HG03354 (cell line): ENCODE results near the gene HERC5.
"Not testable (repeated sequence)": the region's sequence is repeated elsewhere in the genome, so short reads cannot be mapped to it uniquely, and the experiment has no call there.

Experiments
- ATAC-seq: cut with Tn5 transposase; IDR thresholded peaks from one replicate; pipeline ENCODE4 v1.9.1; 2021; ENCODE audit warnings: mild to moderate bottlenecking; ENCODE audit not compliant: unreplicated experiment, poor library complexity, severe bottlenecking

Gene HERC5

DNA sequence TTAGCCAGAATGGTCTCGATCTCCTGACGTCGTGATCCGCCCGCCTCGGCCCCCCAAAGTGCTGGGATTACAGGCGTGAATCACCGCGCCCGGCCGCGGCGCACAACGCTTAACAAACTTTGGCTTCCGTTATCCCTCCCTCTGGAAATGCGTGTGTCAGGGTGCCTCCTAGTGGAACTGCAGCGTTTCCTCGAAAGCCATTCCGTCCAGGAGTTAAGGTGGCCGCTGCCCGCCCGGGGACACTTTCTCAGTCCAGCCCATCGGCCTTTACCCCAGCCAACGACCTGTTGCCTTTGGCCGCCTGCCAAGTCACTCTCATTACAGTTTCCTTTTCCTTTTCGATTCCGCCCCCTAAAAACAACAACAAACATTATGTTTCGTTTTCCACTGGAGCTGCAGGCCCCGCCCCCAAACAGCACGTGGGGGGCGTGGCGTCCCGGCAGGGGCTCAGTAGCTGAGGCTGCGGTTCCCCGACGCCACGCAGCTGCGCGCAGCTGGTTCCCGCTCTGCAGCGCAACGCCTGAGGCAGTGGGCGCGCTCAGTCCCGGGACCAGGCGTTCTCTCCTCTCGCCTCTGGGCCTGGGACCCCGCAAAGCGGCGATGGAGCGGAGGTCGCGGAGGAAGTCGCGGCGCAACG lies at the start of gene HERC5:
TSS of gene HERC5 (plus strand) at position 450 of the 637 bp plus-strand sequence. CDS start at position 601, 151 bp downstream.
- ATAC-seq: peak; percentile 92

DNA sequence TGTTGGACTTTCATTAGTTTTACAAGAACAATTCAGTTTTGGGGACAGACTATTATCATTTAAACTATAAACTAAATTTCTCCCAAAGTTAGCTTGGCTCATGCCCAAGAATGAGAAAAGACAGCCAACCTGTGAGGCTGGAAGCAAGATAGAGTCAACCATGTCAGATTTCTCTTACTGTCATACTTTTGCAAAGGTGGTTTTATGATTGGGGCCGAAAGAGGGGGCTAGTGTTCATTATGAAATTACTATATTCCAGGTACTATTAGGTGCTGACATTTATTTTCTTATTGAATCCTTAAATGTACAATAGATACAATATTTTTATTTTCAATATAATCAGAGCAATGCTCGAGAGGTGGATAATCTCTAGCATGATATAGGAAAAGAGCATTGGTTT lies 47.7 kb upstream of the HERC5 start:
- no peak for ATAC-seq

DNA sequence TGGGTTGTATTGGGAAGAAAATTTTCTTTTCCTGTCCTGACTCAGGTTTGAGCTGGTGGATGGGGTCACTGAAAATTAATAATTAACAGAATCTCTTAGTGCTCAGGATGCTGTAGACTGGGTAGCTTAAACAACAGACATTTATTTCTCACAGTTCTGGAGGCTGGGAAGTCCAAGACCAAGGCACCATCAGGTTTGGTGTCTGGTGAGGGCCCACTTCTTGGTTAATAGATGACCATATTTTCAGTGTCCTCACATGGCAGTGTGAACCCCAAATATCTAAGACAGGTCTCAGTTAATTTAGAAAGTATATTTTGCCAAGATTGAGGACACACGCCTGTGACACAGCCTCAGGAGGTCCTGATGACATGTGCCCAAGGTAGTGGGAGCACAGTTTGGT lies 47.1 kb upstream of the HERC5 start:
- ATAC-seq: no peak

DNA sequence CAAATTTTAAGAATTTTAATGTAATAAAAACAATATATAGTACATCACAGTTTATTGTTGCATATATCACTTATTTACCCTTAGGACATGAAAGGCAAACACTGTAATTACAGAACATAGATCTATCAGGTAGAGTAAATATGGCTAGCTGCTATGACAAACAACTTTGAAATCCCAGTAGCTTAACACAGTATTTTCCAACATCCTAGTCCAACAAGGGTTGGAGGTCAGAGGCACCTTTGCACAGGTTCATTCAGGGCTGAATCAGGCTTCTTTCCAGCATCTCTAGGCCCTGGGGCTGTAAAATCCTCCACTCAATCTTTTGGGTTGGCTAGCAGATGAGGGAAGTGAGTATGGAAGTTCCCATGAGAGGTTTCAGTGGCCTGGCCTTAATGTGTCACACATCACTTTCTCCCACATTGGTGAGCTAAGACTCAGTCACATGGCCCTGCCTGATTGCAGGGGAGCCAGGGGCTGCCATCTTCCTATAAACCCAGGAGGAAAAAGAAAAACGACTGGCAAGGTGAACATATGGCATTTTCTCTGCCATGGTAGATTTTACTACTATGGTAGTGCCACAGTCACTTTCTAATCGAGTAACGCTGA lies 45.3 kb upstream of the HERC5 start:
- no peak for ATAC-seq

DNA sequence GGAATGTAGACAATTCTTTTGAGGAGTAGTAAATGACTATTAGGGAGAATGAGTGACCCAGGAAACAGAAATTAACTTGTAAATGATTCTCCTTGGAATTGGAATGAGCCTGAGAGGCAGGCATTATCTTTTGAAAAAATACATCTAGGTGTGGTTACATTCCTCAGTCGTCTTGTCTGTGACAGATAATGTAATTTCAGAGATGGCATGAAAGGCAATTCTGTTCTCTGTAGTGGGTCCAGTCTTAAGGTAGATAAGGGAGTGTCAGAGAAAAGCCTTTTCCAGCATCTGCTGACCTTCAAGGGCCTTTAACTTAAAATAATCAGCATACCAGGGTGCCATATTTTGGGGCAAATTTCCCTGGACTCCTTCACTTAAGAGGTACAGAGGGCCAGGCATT lies 43.1 kb upstream of the HERC5 start:
- no peak for ATAC-seq

- ATAC-seq: no peak
Measured at GRCh38 chr4:88414755-88415154, 42.2 kb upstream of the HERC5 start.

- no peak for ATAC-seq
Measured at GRCh38 chr4:88415982-88416381, 40.9 kb upstream of the HERC5 start.

- ATAC-seq: no peak
Measured at GRCh38 chr4:88418411-88418810, 38.5 kb upstream of the HERC5 start.

- ATAC-seq: no peak
Measured at GRCh38 chr4:88419874-88420273, 37.0 kb upstream of the HERC5 start.

DNA sequence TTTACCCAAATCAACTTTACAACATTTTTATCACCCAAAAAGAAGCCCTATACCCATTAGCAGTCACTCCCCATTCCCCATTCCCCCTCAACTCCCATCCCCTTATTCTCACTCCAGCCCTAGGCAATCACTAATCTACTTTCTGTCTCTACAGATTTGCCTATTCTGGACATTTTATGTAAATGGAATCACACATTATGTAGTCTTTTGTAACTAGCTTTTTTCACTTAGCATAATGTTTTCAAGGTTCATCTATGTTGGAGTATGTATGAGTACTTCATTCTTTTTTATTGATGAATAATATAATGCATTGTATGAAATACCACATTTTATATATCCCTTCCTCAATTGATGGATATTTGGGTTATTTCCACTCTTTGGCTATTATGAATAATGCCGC lies 36.1 kb upstream of the HERC5 start:
- ATAC-seq: no peak

- no peak for ATAC-seq
Measured at GRCh38 chr4:88422403-88422802, 34.5 kb upstream of the HERC5 start.

- no peak for ATAC-seq
Measured at GRCh38 chr4:88429401-88429800, 27.5 kb upstream of the HERC5 start.

- no peak for ATAC-seq
Measured at GRCh38 chr4:88435987-88436693, 20.8 kb upstream of the HERC5 start.

GRCh38 chr4:88437873-88438272 lies 19.0 kb upstream of the HERC5 start:
- not testable (repeated sequence) for ATAC-seq

DNA sequence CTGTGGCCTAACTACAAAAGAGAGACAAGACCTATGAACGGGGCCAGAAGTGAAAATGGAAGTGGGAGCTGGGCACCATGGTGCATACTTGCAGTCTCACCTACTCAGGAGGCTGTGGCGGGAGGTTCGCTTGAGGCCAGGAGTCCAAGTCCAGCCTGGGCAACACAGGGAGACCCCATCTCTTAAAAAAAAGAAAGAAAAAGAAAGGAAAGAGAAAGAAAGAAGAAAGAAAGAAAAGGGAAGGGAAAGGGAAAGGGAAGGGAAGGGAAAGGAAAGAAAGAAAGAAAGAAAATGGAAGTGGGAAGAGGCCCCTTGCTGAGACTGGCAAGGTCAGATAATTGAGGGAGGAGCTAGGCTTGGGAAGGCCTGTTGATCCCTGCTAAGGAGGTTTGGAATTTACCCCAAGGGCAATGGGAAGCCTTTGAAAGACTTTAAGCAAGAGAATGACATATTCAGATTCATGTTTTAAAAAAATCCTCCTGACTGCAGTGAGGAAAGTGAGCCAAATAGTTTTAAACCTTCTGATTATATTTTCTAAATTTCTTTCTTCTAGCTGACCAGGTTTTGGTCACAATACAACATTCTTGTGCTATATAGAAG lies 17.7 kb upstream of the HERC5 start:
- ATAC-seq: no peak

DNA sequence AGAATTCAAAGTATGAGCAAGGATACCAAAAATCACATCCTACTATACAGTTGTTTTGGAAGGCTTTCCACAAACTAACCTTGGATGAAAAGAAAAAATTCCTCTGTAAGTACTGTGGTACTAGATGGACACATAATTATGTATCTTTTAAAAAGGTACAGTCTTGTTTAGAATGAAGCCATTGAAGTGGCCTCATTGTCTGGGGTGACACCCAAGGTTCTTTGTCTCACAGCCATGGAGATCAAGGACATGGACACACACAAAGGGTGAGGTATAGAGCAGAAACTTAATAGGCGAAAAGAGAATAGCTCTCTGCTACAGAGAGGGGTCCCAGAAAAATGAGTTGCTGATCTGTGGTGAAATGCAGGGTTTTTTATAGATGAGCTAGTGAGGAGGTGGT lies 16.8 kb upstream of the HERC5 start:
- no peak for ATAC-seq

- no peak for ATAC-seq
Measured at GRCh38 chr4:88441696-88442095, 15.2 kb upstream of the HERC5 start.

GRCh38 chr4:88442689-88443191 lies 14.2 kb upstream of the HERC5 start:
- no peak for ATAC-seq

- ATAC-seq: no peak
Measured at GRCh38 chr4:88443486-88443885, 13.4 kb upstream of the HERC5 start.

GRCh38 chr4:88445252-88445651 lies 11.7 kb upstream of the HERC5 start:
- no peak for ATAC-seq

- no peak for ATAC-seq
Measured at GRCh38 chr4:88446124-88446523, 10.8 kb upstream of the HERC5 start.
